Measurements from ENCODE around the gene SLC9A8. TPM values are rescaled to one million over a fixed set of nuclear protein-coding genes. Genes with fewer than 3 reads are reported as not detected.

SLC9A8 gene
- total RNA-seq, 1 donor, result 6.9 TPM

- Histone ChIP-seq H3K27ac (ENCODE audit: low read depth, low read length) (no peak overlapping the region), H3K4me2 (ENCODE audit: insufficient read depth, low read length) (no peak overlapping the region), H3K9me3 (ENCODE audit: low read depth, low read length) (no peaks in the 10 kb centered on the region)
Observed at GRCh38 chr20:49792611-49793010, 20.0 kb upstream of the SLC9A8 start.

GRCh38 chr20:49794336-49795134 lies 18.1 kb upstream of the SLC9A8 start:
- Histone ChIP-seq H3K9me3 (ENCODE audit: low read depth, low read length) (no peaks in the 10 kb centered on the region), H3K4me2 (ENCODE audit: insufficient read depth, low read length) (no peak overlapping the region), H2AFZ (ENCODE audit: low read length) (no peak overlapping the region), H3K4me1 (ENCODE audit: insufficient read depth, low read length) (peaks cover 3% of the 10 kb centered on the region), H4K20me1 (ENCODE audit: insufficient read depth, low read length) (no peaks in the 10 kb centered on the region), H3K4me3 (ENCODE audit: insufficient read depth, low read length) (no peak overlapping the region), H3K36me3 (ENCODE audit: insufficient read depth, low read length) (no peaks in the 10 kb centered on the region), H3K79me2 (ENCODE audit: insufficient read depth, low read length) (no peaks in the 10 kb centered on the region), H3K27ac (ENCODE audit: low read depth, low read length) (no peak overlapping the region), H3K27me3 (ENCODE audit: insufficient read depth, low read length) (peaks cover 7% of the 10 kb centered on the region)
- TF ChIP-seq, protein P1, sequence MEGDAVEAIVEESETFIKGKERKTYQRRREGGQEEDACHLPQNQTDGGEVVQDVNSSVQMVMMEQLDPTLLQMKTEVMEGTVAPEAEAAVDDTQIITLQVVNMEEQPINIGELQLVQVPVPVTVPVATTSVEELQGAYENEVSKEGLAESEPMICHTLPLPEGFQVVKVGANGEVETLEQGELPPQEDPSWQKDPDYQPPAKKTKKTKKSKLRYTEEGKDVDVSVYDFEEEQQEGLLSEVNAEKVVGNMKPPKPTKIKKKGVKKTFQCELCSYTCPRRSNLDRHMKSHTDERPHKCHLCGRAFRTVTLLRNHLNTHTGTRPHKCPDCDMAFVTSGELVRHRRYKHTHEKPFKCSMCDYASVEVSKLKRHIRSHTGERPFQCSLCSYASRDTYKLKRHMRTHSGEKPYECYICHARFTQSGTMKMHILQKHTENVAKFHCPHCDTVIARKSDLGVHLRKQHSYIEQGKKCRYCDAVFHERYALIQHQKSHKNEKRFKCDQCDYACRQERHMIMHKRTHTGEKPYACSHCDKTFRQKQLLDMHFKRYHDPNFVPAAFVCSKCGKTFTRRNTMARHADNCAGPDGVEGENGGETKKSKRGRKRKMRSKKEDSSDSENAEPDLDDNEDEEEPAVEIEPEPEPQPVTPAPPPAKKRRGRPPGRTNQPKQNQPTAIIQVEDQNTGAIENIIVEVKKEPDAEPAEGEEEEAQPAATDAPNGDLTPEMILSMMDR (IDR thresholded peaks at IDR 0.05; ENCODE audit: extremely low read depth, low read depth, low read length), result no peak
- no peak for DNase-seq (ENCODE audit: insufficient read length, low spot score, missing footprints)

More at GRCh38 chr20:49792611-49793010, 20.0 kb upstream of the SLC9A8 start:
- H3K36me3 ChIP-seq (ENCODE audit: insufficient read depth, low read length), result no peaks in the 10 kb centered on the region
- H3K4me1 ChIP-seq (ENCODE audit: insufficient read depth, low read length), result peaks cover 3% of the 10 kb centered on the region
- no peak for DNase-seq (ENCODE audit: insufficient read length, low spot score, missing footprints)
- H3K79me2 ChIP-seq (ENCODE audit: insufficient read depth, low read length), result no peaks in the 10 kb centered on the region
- H3K4me3 ChIP-seq (ENCODE audit: insufficient read depth, low read length), result no peak overlapping the region
- H2AFZ ChIP-seq (ENCODE audit: low read length), result no peak overlapping the region
- peaks cover 7% of the 10 kb centered on the region for H3K27me3 ChIP-seq (ENCODE audit: insufficient read depth, low read length)
- TF ChIP-seq, protein P1 (IDR thresholded peaks at IDR 0.05; ENCODE audit: extremely low read depth, low read depth, low read length), result no peak
- no peaks in the 10 kb centered on the region for H4K20me1 ChIP-seq (ENCODE audit: insufficient read depth, low read length)

GRCh38 chr20:49795135-49795424 lies 17.5 kb upstream of the SLC9A8 start:
- TF ChIP-seq, protein P1 (IDR thresholded peaks at IDR 0.05; ENCODE audit: extremely low read depth, low read depth, low read length), result no peak
- Histone ChIP-seq H3K4me2 (ENCODE audit: insufficient read depth, low read length) (no peak overlapping the region), H3K36me3 (ENCODE audit: insufficient read depth, low read length) (no peaks in the 10 kb centered on the region), H3K79me2 (ENCODE audit: insufficient read depth, low read length) (no peaks in the 10 kb centered on the region), H3K27me3 (ENCODE audit: insufficient read depth, low read length) (peaks cover 7% of the 10 kb centered on the region), H3K9me3 (ENCODE audit: low read depth, low read length) (no peaks in the 10 kb centered on the region), H3K27ac (ENCODE audit: low read depth, low read length) (no peak overlapping the region), H2AFZ (ENCODE audit: low read length) (no peak overlapping the region), H3K4me3 (ENCODE audit: insufficient read depth, low read length) (no peak overlapping the region), H4K20me1 (ENCODE audit: insufficient read depth, low read length) (no peaks in the 10 kb centered on the region), H3K4me1 (ENCODE audit: insufficient read depth, low read length) (no peaks in the 10 kb centered on the region)
- DNase-seq (ENCODE audit: insufficient read length, low spot score, missing footprints), result no peak

DNA sequence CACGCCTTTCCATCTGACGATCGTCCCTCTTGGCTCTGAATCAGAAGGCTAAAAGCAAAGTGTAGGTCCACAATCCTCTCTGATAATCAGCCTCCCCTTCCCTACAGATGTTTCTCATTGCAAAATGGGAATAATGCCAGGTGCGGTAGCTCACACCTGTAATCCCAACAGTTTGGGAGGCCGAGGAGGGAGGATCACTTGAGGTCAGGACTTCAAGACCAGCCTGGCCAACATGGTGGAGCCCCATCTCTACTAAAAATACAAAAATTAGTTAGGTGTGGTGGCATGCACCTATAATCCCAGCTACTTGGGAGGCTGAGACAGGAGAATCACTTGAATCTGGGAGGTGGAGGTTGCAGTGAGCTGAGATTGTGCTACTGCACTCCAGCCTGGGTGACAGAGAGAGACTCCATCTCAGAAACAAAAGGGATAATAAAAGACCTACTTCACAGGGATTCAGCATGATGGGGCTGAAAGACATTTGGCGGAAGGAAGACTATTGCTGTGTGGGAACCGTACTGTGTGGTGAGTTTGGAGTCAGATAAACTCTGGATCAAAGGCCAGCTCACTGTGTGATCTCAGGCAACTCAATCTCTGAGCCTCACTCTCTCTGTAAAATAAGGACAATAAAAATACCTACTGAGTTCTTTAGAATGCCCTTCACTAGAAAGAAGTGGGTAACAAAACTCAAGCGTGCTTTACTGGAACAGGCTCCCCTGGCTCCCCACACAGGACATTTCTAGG lies 15.9 kb upstream of the SLC9A8 start:
- Histone ChIP-seq H3K4me3 (ENCODE audit: insufficient read depth, low read length) (no peak overlapping the region), H3K27me3 (ENCODE audit: insufficient read depth, low read length) (peaks cover 7% of the 10 kb centered on the region), H3K4me2 (ENCODE audit: insufficient read depth, low read length) (no peak overlapping the region), H3K9me3 (ENCODE audit: low read depth, low read length) (no peaks in the 10 kb centered on the region), H2AFZ (ENCODE audit: low read length) (no peak overlapping the region), H3K79me2 (ENCODE audit: insufficient read depth, low read length) (no peaks in the 10 kb centered on the region), H4K20me1 (ENCODE audit: insufficient read depth, low read length) (no peaks in the 10 kb centered on the region), H3K4me1 (ENCODE audit: insufficient read depth, low read length) (no peaks in the 10 kb centered on the region), H3K27ac (ENCODE audit: low read depth, low read length) (no peak overlapping the region), H3K36me3 (ENCODE audit: insufficient read depth, low read length) (no peaks in the 10 kb centered on the region)
- DNase-seq (ENCODE audit: insufficient read length, low spot score, missing footprints), result no peak
- TF ChIP-seq, protein P1 (IDR thresholded peaks at IDR 0.05; ENCODE audit: extremely low read depth, low read depth, low read length), result no peak

Measured in osteoblast (primary cell).